ENCODE data around the gene HOXA4.

DNA sequence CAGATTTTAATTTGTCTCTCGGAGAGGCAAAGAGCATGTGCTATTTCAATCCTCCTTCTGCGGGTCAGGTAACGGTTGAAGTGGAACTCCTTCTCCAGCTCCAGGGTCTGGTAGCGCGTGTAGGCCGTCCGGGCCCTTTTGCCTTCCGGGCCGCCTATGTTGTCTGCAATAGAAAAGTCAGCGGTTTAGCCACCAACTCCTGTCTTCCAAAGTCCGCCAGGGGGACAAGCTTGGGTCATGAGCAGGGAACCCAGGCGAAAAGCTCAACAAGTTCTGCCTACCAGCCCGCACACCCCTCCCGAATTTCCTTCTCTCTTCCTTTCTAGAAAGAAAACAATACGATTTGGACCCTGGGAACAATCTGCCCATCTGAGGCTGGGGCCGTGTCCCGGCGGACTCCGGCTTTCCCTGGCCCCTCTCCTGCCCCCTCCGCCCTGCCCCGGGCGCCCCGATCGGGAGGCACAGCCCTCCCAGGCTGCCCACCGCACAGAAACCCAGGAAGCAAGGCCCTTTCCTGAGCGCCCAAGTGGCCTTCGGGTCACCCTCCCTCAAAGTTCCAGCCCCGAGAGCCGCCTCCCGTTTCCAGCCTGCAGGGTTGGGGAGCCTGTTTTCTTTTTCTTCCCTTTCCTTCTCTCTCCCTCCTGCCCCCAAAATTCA, 11.5 kb upstream of the HOXA4 start:
- TF ChIP-seq, protein P1, sequence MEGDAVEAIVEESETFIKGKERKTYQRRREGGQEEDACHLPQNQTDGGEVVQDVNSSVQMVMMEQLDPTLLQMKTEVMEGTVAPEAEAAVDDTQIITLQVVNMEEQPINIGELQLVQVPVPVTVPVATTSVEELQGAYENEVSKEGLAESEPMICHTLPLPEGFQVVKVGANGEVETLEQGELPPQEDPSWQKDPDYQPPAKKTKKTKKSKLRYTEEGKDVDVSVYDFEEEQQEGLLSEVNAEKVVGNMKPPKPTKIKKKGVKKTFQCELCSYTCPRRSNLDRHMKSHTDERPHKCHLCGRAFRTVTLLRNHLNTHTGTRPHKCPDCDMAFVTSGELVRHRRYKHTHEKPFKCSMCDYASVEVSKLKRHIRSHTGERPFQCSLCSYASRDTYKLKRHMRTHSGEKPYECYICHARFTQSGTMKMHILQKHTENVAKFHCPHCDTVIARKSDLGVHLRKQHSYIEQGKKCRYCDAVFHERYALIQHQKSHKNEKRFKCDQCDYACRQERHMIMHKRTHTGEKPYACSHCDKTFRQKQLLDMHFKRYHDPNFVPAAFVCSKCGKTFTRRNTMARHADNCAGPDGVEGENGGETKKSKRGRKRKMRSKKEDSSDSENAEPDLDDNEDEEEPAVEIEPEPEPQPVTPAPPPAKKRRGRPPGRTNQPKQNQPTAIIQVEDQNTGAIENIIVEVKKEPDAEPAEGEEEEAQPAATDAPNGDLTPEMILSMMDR (IDR thresholded peaks at IDR 0.05; ENCODE audit: low read length) = no peak
- no peak for TF ChIP-seq EZH2phosphoT487 (IDR thresholded peaks at IDR 0.05; ENCODE audit: low read length)
